HL-60 (cell line): ENCODE results near the gene TIMM9.

Experiments used
- CTCF ChIP-seq: IDR thresholded peaks from one replicate; pipeline ENCODE4 v1.5.1; 2011; ENCODE audit warnings: low read length, control low read depth, inconsistent platforms; ENCODE audit not compliant: insufficient read depth
- POLR2AphosphoS5 ChIP-seq: IDR thresholded peaks from 2 replicates; pipeline ENCODE4 v1.6.1; 2012; ENCODE audit warnings: low read depth
- REST ChIP-seq: IDR thresholded peaks from 2 replicates; pipeline ENCODE4 v1.6.1; 2012; ENCODE audit warnings: low read depth; ENCODE audit not compliant: insufficient replicate concordance
- SPI1 ChIP-seq: IDR thresholded peaks from 2 replicates; pipeline ENCODE4 v1.6.1; 2012; ENCODE audit warnings: low read depth, mild to moderate bottlenecking, borderline replicate concordance

GRCh38 chr14:58390830-58391229 is 36.5 kb downstream of the TIMM9 start:
- TF ChIP-seq CTCF, result no peak
- no peak for TF ChIP-seq POLR2AphosphoS5
- TF ChIP-seq REST, result no peak
- TF ChIP-seq SPI1, result no peak
